Measurements from ENCODE around the gene FZD10.

Gene FZD10

DNA sequence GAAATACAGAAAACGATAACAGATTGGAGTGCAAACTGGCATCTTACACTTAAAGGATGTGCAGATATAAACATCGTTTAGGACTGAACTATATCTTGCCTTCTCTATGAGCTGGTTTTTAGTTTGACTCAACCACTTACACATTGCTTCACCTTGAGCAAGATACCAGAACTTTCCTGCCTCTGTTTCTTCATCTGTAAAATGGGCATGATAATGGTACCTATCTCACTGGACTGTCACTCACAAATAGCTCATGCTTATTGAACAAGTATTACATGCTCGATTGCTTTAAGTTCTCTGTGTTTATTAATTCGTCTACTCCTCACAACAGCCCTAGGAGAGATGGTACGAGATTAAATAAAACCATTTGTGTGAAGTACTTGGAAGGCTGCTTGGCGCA, 7.7 kb downstream of the FZD10 start:
- no peak for TF ChIP-seq FOXP2 (optimal IDR thresholded peaks at IDR 0.05; ENCODE audit: control extremely low read depth, extremely low read length, insufficient read depth)
- no peak for TF ChIP-seq POLR2AphosphoS5 (IDR thresholded peaks at IDR 0.05; ENCODE audit: borderline replicate concordance, low read depth, low read length)
- TF ChIP-seq EZH2 (IDR thresholded peaks at IDR 0.05), result no peak
- Histone ChIP-seq H3K27ac (no peak overlapping the region), H3K4me3 (no peak overlapping the region)

DNA sequence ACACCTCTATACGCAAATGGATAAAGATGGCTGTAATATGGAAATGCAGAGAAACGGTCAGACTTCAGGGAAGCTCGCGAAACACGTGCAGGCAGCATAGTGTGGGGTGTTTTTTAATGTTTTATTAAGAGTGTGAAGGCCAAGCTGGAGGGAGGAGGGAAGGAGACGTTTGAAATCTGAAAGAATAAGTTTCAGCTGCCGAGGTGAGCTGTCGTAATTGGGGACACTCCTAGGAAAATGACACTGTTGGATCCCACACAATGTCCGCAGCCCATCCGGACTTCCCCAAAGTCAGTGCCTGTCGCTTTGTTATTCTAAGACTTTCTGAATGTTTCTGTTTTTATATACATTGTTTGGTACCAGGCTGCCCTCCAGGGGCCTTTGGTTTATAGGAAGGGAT, 8.3 kb downstream of the FZD10 start:
- Histone ChIP-seq H3K9ac (ENCODE audit: insufficient read length) (no peak overlapping the region), H3K4me3 (no peak overlapping the region), H3K27ac (no peak overlapping the region), H3K36me3 (ENCODE audit: insufficient read depth, low read length) (no peaks in the 10 kb centered on the region), H3K9me3 (ENCODE audit: low read depth, low read length) (no peaks in the 10 kb centered on the region)
- no peak for TF ChIP-seq FOXP2 (optimal IDR thresholded peaks at IDR 0.05; ENCODE audit: control extremely low read depth, extremely low read length, insufficient read depth)
- no peak for TF ChIP-seq EZH2 (IDR thresholded peaks at IDR 0.05)
- TF ChIP-seq POLR2AphosphoS5 (IDR thresholded peaks at IDR 0.05; ENCODE audit: borderline replicate concordance, low read depth, low read length), result no peak
- DNase-seq (ENCODE audit: low read depth, low spot score), result no peak

More for the DNA sequence above, 7.7 kb downstream of the FZD10 start:
- Histone ChIP-seq H3K9me3 (ENCODE audit: low read depth, low read length) (no peaks in the 10 kb centered on the region), H3K36me3 (ENCODE audit: insufficient read depth, low read length) (no peaks in the 10 kb centered on the region), H3K9ac (ENCODE audit: insufficient read length) (no peak overlapping the region)
- no peak for DNase-seq (ENCODE audit: low read depth, low spot score)

DNA sequence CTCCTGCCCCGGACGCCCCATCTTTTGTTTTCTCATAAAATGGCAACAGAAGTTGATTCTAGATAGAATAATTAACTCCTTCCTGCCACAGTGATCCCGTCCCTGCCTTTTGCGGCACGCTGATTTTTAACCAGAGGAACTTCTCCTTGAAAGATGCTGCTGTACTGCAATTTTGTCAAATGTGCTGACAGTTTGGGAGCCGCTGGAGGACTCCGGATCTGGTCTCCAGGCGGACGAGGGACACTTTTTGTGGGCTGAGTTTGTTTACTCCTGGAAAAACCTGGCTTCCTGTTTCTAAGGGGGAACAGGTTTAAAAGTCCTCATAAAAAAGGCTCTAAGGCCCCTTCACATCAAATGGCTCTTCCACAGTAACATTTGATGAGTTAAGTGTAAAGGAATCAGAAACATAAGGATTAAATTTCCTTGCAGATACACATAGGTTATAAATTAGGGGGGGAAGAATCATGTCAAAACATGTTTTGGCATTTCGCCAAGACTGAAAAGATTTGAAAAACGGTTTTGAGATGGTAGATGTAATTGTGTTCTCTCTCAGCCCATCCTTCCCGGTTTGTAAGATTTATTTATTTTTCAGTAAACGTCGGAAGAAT, 15.5 kb downstream of the FZD10 start:
- no peak overlapping the region for H3K27ac ChIP-seq
- H3K36me3 ChIP-seq (ENCODE audit: insufficient read depth, low read length), result no peaks in the 10 kb centered on the region
- H3K9me3 ChIP-seq (ENCODE audit: low read depth, low read length), result no peaks in the 10 kb centered on the region
- no peak for DNase-seq (ENCODE audit: low read depth, low spot score)
- H3K9ac ChIP-seq (ENCODE audit: insufficient read length), result no peak overlapping the region
- TF ChIP-seq EZH2 (IDR thresholded peaks at IDR 0.05), result no peak
- no peak for TF ChIP-seq FOXP2 (optimal IDR thresholded peaks at IDR 0.05; ENCODE audit: control extremely low read depth, extremely low read length, insufficient read depth)
- TF ChIP-seq POLR2AphosphoS5 (IDR thresholded peaks at IDR 0.05; ENCODE audit: borderline replicate concordance, low read depth, low read length), result no peak
- H3K4me3 ChIP-seq, result no peak overlapping the region

DNA sequence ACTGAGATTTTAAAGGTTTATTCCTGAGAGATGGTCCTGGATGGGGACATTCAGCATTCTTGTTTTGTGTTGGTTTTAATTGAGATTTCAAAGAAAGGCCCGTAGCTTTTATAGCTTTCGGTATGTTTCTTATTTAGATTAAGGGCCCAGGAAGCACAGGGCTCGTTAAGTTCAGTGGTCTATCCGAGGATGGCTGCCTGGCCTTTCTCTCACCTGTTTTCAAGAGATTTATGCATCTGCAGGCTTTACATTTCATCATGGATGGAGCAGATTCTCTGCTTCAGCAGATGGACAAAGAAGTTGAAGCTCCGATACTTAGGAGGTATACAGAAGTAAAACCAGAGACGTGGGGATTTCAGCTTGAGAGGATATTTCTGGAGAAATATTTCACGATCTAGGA, 16.0 kb downstream of the FZD10 start:
- Histone ChIP-seq H3K9me3 (ENCODE audit: low read depth, low read length) (no peaks in the 10 kb centered on the region), H3K27ac (no peak overlapping the region), H3K4me3 (no peak overlapping the region), H3K36me3 (ENCODE audit: insufficient read depth, low read length) (no peaks in the 10 kb centered on the region), H3K9ac (ENCODE audit: insufficient read length) (no peak overlapping the region)
- no peak for DNase-seq (ENCODE audit: low read depth, low spot score)
- TF ChIP-seq FOXP2 (optimal IDR thresholded peaks at IDR 0.05; ENCODE audit: control extremely low read depth, extremely low read length, insufficient read depth) (no peak), EZH2 (IDR thresholded peaks at IDR 0.05) (no peak), POLR2AphosphoS5 (IDR thresholded peaks at IDR 0.05; ENCODE audit: borderline replicate concordance, low read depth, low read length) (no peak)

DNA sequence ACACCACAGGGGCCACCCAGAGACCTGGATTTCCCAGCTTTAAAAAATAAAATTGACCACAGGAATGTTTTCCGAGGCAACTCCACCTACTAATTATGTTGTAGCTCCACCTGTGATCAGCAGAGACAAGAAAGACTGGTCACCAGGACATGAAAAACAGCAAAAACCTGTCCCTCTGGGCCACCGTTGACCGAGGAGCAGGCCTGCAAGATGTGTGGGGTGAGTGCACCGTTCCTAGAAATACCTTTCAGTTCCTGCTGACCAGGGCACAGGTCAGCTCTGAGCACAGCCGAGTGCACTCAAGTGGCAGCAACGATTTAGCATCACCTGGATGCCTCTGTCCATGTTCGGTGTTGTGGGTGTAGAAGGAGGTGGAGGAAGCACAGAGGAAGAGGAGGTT, 16.9 kb downstream of the FZD10 start:
- TF ChIP-seq POLR2AphosphoS5 (IDR thresholded peaks at IDR 0.05; ENCODE audit: borderline replicate concordance, low read depth, low read length) (no peak), EZH2 (IDR thresholded peaks at IDR 0.05) (no peak), FOXP2 (optimal IDR thresholded peaks at IDR 0.05; ENCODE audit: control extremely low read depth, extremely low read length, insufficient read depth) (no peak)
- H3K4me3 ChIP-seq, result no peak overlapping the region
- H3K9me3 ChIP-seq (ENCODE audit: low read depth, low read length), result no peaks in the 10 kb centered on the region
- no peak overlapping the region for H3K9ac ChIP-seq (ENCODE audit: insufficient read length)
- no peak overlapping the region for H3K27ac ChIP-seq
- H3K36me3 ChIP-seq (ENCODE audit: insufficient read depth, low read length), result no peaks in the 10 kb centered on the region
- no peak for DNase-seq (ENCODE audit: low read depth, low spot score)

DNA sequence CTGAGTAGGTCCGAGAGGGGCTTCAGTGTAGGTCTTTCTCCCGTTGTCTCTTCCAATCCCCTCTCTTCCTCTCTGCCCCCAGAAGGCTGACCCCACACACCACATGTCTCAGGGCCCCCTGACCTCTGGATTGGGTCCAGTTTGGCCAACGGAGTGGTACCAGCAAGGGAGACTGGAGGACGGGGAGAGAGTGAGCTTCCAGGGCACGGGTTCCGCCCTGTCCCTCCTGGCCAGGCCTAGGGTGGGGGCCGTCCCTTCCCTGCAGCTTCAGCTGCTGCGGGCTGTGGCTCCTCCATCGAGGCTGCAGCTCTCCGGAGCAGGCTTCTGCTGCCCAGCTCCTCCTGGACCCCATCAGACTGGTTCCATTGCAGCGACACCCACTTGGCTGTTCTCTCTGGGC, 17.4 kb downstream of the FZD10 start:
- Histone ChIP-seq H3K9me3 (ENCODE audit: low read depth, low read length) (no peaks in the 10 kb centered on the region), H3K4me3 (no peak overlapping the region), H3K9ac (ENCODE audit: insufficient read length) (no peak overlapping the region), H3K27ac (no peak overlapping the region), H3K36me3 (ENCODE audit: insufficient read depth, low read length) (no peaks in the 10 kb centered on the region)
- DNase-seq (ENCODE audit: low read depth, low spot score), result no peak
- TF ChIP-seq FOXP2 (optimal IDR thresholded peaks at IDR 0.05; ENCODE audit: control extremely low read depth, extremely low read length, insufficient read depth) (no peak), EZH2 (IDR thresholded peaks at IDR 0.05) (no peak)

DNA sequence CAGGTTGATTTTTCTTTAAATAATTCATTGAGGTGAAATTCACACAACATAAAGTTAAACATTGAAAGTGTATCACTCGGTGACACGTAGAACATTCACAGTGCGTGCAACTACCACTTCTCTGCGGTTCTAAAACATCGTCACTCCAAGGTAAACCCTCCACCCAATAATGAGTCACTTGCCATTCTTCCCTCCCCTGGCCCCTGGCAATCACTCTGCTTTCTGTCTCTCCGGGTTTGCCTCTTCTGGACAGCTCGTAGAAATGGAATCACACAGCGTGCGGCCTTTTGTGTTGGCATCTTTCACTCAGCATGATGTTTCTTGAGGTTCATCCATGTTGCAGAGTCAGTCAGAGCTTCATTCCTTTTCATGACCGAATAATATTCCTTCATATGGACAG, 18.9 kb downstream of the FZD10 start:
- Histone ChIP-seq H3K27ac (no peak overlapping the region), H3K9me3 (ENCODE audit: low read depth, low read length) (no peaks in the 10 kb centered on the region), H3K4me3 (no peak overlapping the region), H3K36me3 (ENCODE audit: insufficient read depth, low read length) (no peaks in the 10 kb centered on the region), H3K9ac (ENCODE audit: insufficient read length) (no peak overlapping the region)
- TF ChIP-seq FOXP2 (optimal IDR thresholded peaks at IDR 0.05; ENCODE audit: control extremely low read depth, extremely low read length, insufficient read depth) (no peak), EZH2 (IDR thresholded peaks at IDR 0.05) (no peak), POLR2AphosphoS5 (IDR thresholded peaks at IDR 0.05; ENCODE audit: borderline replicate concordance, low read depth, low read length) (no peak)
- no peak for DNase-seq (ENCODE audit: low read depth, low spot score)

DNA sequence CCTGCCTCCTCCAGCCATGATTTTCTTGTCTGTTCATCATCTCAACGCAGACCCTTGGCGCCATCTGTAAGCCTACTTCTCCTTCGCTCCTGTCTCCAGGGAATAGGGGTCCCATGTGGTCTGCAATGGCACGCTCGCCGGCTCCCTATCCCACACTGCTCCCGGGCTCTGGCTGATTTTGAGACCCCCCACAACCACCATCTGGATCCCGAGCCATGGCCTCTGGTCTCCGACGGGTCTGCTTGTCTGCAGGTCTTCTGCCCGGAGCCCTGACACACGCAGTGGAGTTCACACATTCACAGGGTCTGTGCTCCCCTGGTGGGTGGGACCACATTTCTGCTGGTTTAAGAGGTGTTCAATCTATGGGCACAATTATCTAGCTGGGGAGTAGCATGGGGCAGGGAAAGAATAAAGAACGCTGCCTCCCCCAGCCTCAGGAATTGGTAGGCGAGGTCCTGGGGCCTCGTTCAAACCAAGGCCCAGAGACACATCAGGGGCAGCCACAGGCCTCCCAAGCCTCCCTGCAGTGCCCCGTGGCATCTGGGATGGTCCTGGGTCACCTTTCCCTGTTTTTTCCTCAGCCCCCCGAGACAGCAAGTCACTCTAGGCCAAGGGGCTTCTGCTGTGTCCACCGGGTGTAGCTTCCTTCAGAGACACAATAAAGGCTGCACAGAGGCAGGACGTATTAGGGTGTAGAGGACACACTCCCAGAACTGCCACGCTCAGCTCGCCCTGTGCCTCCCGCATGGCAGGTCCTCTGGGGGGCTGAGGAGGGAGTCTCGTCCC, 21.5 kb downstream of the FZD10 start:
- no peak overlapping the region for H3K4me3 ChIP-seq
- H3K36me3 ChIP-seq (ENCODE audit: insufficient read depth, low read length), result no peaks in the 10 kb centered on the region
- no peak for DNase-seq (ENCODE audit: low read depth, low spot score)
- H3K9ac ChIP-seq (ENCODE audit: insufficient read length), result no peak overlapping the region
- no peaks in the 10 kb centered on the region for H3K9me3 ChIP-seq (ENCODE audit: low read depth, low read length)
- TF ChIP-seq POLR2AphosphoS5 (IDR thresholded peaks at IDR 0.05; ENCODE audit: borderline replicate concordance, low read depth, low read length), result no peak
- TF ChIP-seq FOXP2 (optimal IDR thresholded peaks at IDR 0.05; ENCODE audit: control extremely low read depth, extremely low read length, insufficient read depth), result no peak
- no peak for TF ChIP-seq EZH2 (IDR thresholded peaks at IDR 0.05)
- no peak overlapping the region for H3K27ac ChIP-seq

Data from SK-N-MC (cell line).